Testis (tissue), 2 donors: ENCODE data around the gene IGF1R.

Experiments
- CTCF ChIP-seq, 3 experiments: fragments of 450-650 bp in 2 of 3; fragments of 200-600 bp in 1 of 3; sonication (generic) in 1 of 3; IDR thresholded peaks; one replicate each; pipeline ENCODE4 v1.5.1; 2016 to 2019; ENCODE audit warnings: antibody characterized with exemption in 3 of 3, mild to moderate bottlenecking in 2 of 3, moderate library complexity in 1 of 3
- POLR2A ChIP-seq: fragments of 450-650 bp; IDR thresholded peaks from one replicate; pipeline ENCODE4 v1.6.1; 2017; ENCODE audit warnings: antibody characterized with exemption, mild to moderate bottlenecking, moderate library complexity

- TF ChIP-seq CTCF (IDR thresholded peaks at IDR 0.05) = no peak
- no peak for TF ChIP-seq POLR2A
Measured at GRCh38 chr15:98930576-98930975, 282.2 kb downstream of the IGF1R start.
